Stimulated activated CD4-positive, alpha-beta T cell treated with anti-CD3 and anti-CD28 coated beads, Interleukin-2, amount 100 ng/mL, for 48 hours (primary cell): ENCODE results near the gene DHX57.

Experiments used
- DNase-seq, 2 donors: peaks; one replicate each; pipeline ENCODE4 v3.0.0-alpha.2; 2020

Gene DHX57

GRCh38 chr2:38750011-38750890 lies 125.5 kb downstream of the DHX57 start:
- peak; percentile 35 to 43 for DNase-seq

- DNase-seq, result no peak
These were observed 126.6 kb downstream of the DHX57 start for GRCh38 chr2:38748943-38749804.

GRCh38 chr2:38748391-38748790 lies 127.3 kb downstream of the DHX57 start:
- no peak for DNase-seq

- DNase-seq, result no peak
These were observed 127.9 kb downstream of the DHX57 start for GRCh38 chr2:38747819-38748218.
